Left ventricle myocardium inferior (tissue), 1 donor: ENCODE measurements around the gene CCDC54. TPM values are rescaled to one million over a fixed set of nuclear protein-coding genes. Genes with fewer than 3 reads are reported as not detected.
"Not testable (repeated sequence)": the region's sequence is repeated elsewhere in the genome, so short reads cannot be mapped to it uniquely, and the experiment has no call there.

Experiments
- DNase-seq: peaks from one replicate; pipeline ENCODE4 v3.0.0-alpha.2; 2020
- H3K27ac ChIP-seq: fragments of 200-600 bp; replicated peaks from 2 replicates; pipeline ENCODE4 v1.8.0; 2021
- H3K27me3 ChIP-seq: fragments of 200-600 bp; 2 replicates; pipeline ENCODE4 v1.8.0; 2021; ENCODE audit warnings: low read depth
- H3K36me3 ChIP-seq: fragments of 200-600 bp; 2 replicates; pipeline ENCODE4 v1.8.0; 2021
- H3K4me1 ChIP-seq: fragments of 200-600 bp; 2 replicates; pipeline ENCODE4 v1.8.0; 2021
- H3K4me3 ChIP-seq: fragments of 200-600 bp; 2 replicates; pipeline ENCODE4 v1.8.0; 2021; ENCODE audit warnings: mild to moderate bottlenecking, moderate library complexity
- H3K9me3 ChIP-seq: fragments of 200-600 bp; replicated peaks from 2 replicates; pipeline ENCODE4 v1.8.0; 2021
- CTCF ChIP-seq: fragments of 200-600 bp; IDR thresholded peaks from 2 replicates; pipeline ENCODE4 v1.8.0; 2021; ENCODE audit warnings: antibody characterized with exemption, mild to moderate bottlenecking, borderline replicate concordance
- intact Hi-C: fragments of 100-400 bp; cut with micrococcal nuclease; formaldehyde crosslinking; loops from one replicate; pipeline ENCODE4 v1.11.0; 2022
- long read RNA-seq: library from polyadenylated mRNA; unstranded; transcript quantifications from one replicate; pipeline ENCODE4 v2.0.0, GENCODE V29; 2021
- total RNA-seq: library from RNA; stranded (reverse); fragmentation: NEBNext Ultra II Directional; extraction: Animal tissue kit (Norgen Biotek cat#: 25700); gene quantifications from one replicate; pipeline ENCODE4 v1.2.1, GENCODE V29; 2021
- donor health status: DM: no; HTN: yes; CAD: no; lungs with severe emphysema.

CCDC54 gene
- not detected for total RNA-seq
- long read RNA-seq, result 0 reads

GRCh38 chr3:107377151-107377550 lies at the start of gene CCDC54:
Gene CCDC54, plus strand, starts transcription at chr3:107377439. Its CDS starts 149 bp downstream, at chr3:107377588.
- Histone ChIP-seq H3K36me3 (no peaks in the 10 kb centered on the region), H3K9me3 (no peaks in the 10 kb centered on the region), H3K4me1 (no peaks in the 10 kb centered on the region), H3K4me3 (no peak within 1 kb of the TSS), H3K27me3 (peaks cover 5% of the 10 kb centered on the region), H3K27ac (no peak within 1 kb of the TSS)
- DNase-seq, result no peak
- intact Hi-C loops, result no loop called here
- TF ChIP-seq CTCF, result no peak

GRCh38 chr3:107328069-107328468 lies 49.2 kb upstream of the CCDC54 start:
- H3K36me3 ChIP-seq, result no peaks in the 10 kb centered on the region
- no peak for TF ChIP-seq CTCF
- H3K27me3 ChIP-seq, result peaks cover 10% of the 10 kb centered on the region
- DNase-seq, result no peak
- intact Hi-C loops, result no loop called here
- no peak overlapping the region for H3K4me3 ChIP-seq
- no peaks in the 10 kb centered on the region for H3K9me3 ChIP-seq
- no peaks in the 10 kb centered on the region for H3K4me1 ChIP-seq
- no peak overlapping the region for H3K27ac ChIP-seq

GRCh38 chr3:107329088-107329487 lies 48.2 kb upstream of the CCDC54 start:
- H3K36me3 ChIP-seq, result no peaks in the 10 kb centered on the region
- no peak overlapping the region for H3K4me3 ChIP-seq
- peaks cover 6% of the 10 kb centered on the region for H3K27me3 ChIP-seq
- no peak for DNase-seq
- no peaks in the 10 kb centered on the region for H3K9me3 ChIP-seq
- no peak for TF ChIP-seq CTCF
- H3K4me1 ChIP-seq, result no peaks in the 10 kb centered on the region
- H3K27ac ChIP-seq, result no peak overlapping the region
- intact Hi-C loops, result no loop called here

GRCh38 chr3:107339690-107340089 lies 37.5 kb upstream of the CCDC54 start:
- DNase-seq, intact Hi-C loops: not testable (repeated sequence)

GRCh38 chr3:107344722-107345121 lies 32.5 kb upstream of the CCDC54 start:
- no peak overlapping the region for H3K27ac ChIP-seq
- H3K27me3 ChIP-seq, result no peaks in the 10 kb centered on the region
- DNase-seq, result no peak
- peaks cover 4% of the 10 kb centered on the region for H3K9me3 ChIP-seq
- intact Hi-C loops, result no loop called here
- H3K36me3 ChIP-seq, result no peaks in the 10 kb centered on the region
- no peaks in the 10 kb centered on the region for H3K4me1 ChIP-seq
- no peak overlapping the region for H3K4me3 ChIP-seq
- TF ChIP-seq CTCF, result no peak

More at GRCh38 chr3:107339690-107340089, 37.5 kb upstream of the CCDC54 start:
- H3K36me3 ChIP-seq, H3K4me3 ChIP-seq, H3K9me3 ChIP-seq, H3K27ac ChIP-seq, H3K27me3 ChIP-seq, H3K4me1 ChIP-seq: not testable (repeated sequence)

GRCh38 chr3:107345822-107346405 lies 31.3 kb upstream of the CCDC54 start:
- Histone ChIP-seq H3K9me3 (no peaks in the 10 kb centered on the region), H3K36me3 (no peaks in the 10 kb centered on the region), H3K27me3 (no peaks in the 10 kb centered on the region), H3K4me3 (no peak overlapping the region), H3K4me1 (no peaks in the 10 kb centered on the region), H3K27ac (no peak overlapping the region)
- DNase-seq, result no peak
- intact Hi-C loops, result no loop called here
- TF ChIP-seq CTCF, result no peak
